NCI-H345 (cell line): Measurements from ENCODE around the gene RAMP3.
"Not testable (repeated sequence)": the region's sequence is repeated elsewhere in the genome, so short reads cannot be mapped to it uniquely, and the experiment has no call there.

Experiments
- DNase-seq: peaks from one replicate; lab custom pipeline; 2025; lab: John Stamatoyannopoulos, UW

Gene RAMP3

GRCh38 chr7:45157653-45158401 lies at the start of gene RAMP3:
Gene RAMP3, plus strand, starts transcription at chr7:45157791. Its CDS starts 38 bp downstream, at chr7:45157829.
- DNase-seq: no peak

GRCh38 chr7:45108863-45109262 lies 48.7 kb upstream of the RAMP3 start:
- DNase-seq: no peak

DNA sequence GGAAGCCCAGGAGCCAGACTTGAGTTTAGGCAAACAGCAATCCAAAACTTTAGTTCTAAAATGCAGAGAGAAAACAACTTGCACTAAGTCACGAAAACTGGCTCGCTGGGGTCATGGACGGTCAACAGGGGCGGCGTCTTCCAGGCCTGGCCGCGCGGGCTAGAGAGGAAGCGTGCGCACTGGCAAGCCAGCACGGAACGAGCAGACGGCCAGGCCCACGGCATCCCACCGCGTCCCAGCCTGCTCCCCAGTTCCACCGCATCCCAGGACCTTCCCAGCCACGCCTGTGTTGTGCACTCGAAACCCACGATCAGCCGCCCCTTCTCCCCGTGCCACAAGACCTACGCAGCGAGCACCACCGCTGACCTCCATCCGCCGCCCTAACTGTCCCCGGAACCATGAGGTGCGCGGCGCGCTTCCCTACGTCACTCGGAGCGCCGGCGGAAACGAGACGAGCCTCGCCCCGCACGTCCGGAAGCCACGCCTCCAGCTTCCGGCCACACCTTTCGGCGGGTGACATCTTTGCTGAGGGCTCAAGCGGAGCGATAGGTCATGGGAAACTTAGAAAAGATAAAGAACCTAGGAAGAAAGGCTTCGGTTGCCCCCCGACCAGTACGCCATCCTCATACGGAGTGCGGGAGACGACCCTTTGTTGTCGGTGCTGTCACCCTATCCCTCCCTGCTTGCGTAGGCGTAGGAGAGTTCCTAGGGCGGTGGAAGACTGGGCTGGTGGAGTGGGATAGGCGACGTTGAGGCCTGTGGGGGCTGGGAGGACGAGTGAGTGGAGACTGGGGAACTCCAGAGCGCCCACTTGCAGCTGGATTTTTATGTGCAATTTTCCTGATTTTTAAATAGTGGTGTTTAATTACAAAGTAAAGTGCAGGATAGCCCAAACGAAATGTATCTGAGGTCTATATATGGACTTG lies 46.0 kb upstream of the RAMP3 start, which contains the start of gene TBRG4:
Gene TBRG4 (minus strand): TSS at position 400 of the 926 bp plus-strand sequence. CDS start 2,460 bp downstream, outside the sequence.
- DNase-seq: peak; percentile 96

GRCh38 chr7:45112648-45113047 lies 44.9 kb upstream of the RAMP3 start:
- DNase-seq: no peak

- DNase-seq: not testable (repeated sequence)
These were observed 43.3 kb upstream of the RAMP3 start for GRCh38 chr7:45114257-45114656.

- DNase-seq: no peak
These were observed 42.7 kb upstream of the RAMP3 start for GRCh38 chr7:45114926-45115325.

DNA sequence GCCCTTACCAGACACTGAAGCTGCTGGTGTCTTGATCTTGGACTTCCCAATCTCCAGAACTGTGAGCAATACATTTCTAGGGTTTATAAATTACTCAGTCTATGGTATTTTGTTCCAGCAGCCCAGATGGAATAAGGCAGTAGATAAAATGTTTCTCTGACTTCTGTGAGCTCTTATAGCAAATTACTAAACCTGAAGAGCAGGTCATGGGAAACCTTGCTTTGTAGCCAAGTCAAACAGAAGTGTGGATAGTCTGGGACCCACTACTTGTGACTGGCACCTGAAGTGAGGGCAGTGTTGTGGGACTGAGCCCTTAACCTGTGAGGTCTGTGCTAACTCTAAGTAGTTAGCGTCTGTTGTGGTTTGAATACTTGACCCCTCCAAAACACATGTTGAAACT lies 41.5 kb upstream of the RAMP3 start:
- DNase-seq: no peak

- DNase-seq: no peak
These were observed 40.0 kb upstream of the RAMP3 start for GRCh38 chr7:45117582-45117981.

DNA sequence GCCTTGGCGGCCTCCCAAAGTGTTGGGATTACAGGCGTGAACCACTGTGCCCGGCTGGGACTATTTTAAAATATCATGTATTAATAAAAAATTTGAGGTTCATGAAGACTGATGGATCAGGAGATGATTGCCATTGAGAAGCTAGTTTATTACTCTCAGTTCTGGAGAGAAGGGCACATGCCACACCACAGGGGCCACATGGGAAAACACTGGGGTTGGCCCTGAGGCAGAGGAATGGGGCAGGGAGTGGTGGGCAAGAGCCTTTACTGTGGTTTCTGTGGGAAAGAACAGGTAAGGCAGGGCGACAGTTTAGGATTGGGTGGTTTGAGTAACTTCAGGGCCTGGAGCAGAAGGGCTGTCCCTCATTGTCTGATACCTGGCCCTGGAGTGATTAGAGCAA lies 39.3 kb upstream of the RAMP3 start:
- no peak for DNase-seq

- DNase-seq: no peak
These were observed 38.7 kb upstream of the RAMP3 start for GRCh38 chr7:45118889-45119331.

- DNase-seq: no peak
These were observed 38.0 kb upstream of the RAMP3 start for GRCh38 chr7:45119550-45119949.

GRCh38 chr7:45122975-45123860 lies 34.4 kb upstream of the RAMP3 start:
- DNase-seq: no peak

DNA sequence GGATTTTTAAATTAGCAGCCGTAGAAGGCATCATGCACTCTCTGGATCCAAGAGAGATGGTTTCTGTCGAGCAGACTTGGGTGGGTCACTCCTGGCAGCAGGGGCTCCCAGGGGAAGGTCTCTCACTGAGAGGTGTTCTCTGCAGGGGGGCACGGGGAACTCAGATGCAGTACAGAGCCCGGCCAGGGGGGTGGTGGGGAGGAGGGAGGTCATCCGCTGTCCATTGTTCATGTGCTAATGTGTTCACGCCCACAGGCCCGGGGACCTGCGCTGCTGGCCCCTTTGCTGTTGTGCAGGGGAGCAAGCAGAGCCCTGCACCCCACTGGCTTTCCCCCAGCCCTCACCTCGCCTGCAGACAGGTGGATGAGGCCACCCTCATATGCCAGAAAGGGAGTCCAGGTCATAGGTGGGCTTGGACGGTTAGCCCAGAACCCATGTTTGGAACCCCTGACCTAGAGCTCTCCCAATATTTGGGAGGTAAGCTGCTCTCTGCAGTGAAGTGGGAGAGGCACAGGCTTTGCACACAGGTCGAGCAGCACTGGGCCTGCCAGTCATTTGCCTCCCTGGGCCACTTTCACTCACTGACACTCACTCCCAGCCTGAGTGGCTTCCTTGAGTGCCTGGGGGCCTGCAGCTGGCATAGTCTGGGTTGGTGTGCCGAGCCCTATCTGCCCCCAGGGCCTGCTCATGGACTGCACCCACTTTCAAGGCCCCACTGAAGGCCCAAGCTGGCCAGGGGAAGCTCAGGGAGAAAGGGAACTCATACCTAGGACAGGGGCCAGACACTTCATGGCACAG lies 33.5 kb upstream of the RAMP3 start:
- DNase-seq: no peak

- no peak for DNase-seq
These were observed 32.2 kb upstream of the RAMP3 start for GRCh38 chr7:45125193-45125904.

DNA sequence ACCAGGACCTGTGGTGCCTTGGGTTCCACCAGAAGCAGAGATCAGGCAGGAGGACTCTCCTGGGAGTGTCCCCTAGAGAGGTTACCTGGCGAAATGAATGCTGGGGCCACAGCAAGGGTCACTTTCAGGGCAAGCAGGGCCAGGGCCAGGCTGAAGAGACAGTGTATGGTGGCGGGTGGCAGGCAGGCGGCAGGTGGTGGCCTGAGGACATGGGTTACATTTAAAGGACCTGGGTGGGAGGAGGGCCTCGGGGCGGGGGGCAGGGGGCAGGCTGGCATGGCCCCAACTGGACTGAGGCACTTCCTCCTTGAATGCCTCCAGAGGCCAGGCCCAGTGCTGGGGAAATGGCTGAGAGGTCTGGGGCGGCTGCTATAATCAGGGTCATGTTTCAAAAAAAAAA lies 31.4 kb upstream of the RAMP3 start:
- DNase-seq: no peak

DNA sequence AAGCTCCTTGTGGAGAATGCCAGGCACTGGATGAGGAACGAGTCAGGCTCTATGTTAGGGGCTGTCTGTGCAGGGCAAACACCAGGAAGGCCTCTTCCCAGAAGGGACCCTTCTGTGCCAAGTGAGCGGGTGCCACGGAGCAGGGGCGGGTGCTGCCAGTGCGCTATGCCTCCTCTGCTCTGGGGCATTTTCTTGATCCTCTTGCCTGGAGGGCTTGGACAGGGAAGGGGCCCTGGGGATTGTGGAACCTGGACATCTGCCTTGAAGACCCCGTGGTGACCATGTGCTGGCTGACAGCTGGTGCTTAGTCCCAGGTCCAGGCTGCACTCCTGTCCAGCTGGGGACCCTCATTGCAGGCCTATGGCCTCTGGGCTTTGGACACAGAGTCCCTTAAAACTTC lies 30.7 kb upstream of the RAMP3 start:
- no peak for DNase-seq

DNA sequence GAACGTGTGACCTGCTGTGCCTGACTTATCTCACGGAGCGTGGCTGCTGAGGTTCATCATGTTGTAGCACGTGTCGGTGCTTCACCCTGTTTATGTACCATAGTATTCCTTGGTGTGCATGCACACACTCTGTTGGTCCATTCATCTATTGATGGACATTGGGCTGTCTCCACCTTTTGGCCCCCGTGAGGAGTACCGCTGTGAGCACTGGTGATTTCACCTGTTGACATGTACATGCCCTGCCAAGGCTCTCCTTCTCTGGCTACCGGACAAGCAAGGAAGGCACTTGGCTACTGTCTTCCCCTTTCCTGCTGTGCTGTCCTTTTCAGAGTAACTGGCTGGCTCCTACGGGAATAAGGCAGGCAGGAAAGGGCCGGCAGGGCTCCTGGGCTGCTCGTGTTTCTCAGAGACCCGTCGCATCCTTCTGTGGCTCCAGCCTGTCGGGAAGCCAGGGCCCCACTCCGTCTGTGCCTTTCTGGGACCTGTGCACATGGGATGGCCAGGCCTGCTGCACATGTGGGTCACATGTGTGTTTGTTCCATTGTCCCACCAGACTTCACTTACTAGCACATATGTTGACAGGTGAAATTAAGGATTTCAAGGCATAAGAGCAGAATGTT lies 28.3 kb upstream of the RAMP3 start:
- DNase-seq: no peak

DNA sequence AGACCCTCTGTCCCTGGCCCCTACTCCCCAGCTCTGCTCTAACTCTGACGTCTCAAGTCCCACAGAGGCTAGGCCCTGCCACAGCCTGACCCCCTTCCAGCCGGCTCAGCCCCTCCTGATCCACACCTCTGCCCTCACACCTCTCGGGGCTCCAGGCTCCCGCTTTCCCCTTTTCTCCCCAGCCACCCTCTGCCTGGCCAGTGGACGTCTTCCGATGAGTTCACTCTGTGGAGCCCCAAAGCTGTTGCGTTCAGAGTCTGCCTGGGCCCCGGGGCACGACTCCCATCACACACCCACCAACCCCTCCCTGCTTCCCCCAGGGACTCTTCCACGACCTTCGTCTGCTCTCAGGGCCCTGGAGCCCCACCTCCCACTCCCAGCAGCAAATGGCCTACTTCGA lies 27.7 kb upstream of the RAMP3 start:
- no peak for DNase-seq

DNA sequence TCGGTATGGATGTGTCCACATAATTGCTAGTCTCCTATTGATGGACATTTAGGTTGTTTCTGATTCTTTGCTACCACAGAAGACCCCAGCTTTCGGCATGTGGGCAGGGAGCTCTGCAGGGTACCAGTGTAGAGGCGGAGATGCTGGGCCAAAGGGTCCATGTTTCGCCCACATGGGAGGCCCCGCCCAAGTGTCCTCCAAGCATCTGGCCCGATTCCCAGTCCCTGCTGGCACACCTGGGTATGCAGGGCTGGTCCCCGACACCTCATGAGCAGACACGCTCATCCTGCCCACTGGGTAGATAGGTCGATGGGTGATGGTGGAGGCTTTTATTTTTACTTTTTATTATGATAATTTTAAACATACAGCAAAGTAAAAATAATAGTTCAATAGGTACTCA lies 26.7 kb upstream of the RAMP3 start:
- peak; percentile 23 for DNase-seq

DNA sequence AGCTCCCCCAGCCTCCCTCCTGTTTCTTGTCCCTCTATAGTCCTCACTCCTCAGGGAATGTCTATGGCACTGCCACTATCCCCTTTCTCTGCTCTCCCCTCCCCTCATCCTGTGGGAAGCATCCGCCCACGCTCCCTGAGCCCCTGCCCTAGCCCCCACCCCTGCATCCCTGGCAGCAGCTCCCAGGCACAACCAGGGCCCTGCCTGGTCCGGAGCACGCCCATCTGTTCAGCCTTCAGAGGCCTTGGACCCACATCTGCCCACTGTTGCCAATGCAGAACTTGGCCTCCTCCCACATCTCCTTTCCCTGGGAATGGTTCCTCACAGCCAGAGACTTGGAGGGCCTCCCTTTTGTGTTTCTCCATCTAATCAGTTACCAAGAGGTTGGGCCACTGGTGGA lies 25.7 kb upstream of the RAMP3 start:
- DNase-seq: no peak
